Measurements from ENCODE around the gene SMOC2. TPM values are rescaled to one million over a fixed set of nuclear protein-coding genes. Genes with fewer than 3 reads are reported as not detected.

SMOC2 gene
- total RNA-seq, 6 experiments from 2014 or later: 0.42 to 3.5 (median 1.2) TPM

DNA sequence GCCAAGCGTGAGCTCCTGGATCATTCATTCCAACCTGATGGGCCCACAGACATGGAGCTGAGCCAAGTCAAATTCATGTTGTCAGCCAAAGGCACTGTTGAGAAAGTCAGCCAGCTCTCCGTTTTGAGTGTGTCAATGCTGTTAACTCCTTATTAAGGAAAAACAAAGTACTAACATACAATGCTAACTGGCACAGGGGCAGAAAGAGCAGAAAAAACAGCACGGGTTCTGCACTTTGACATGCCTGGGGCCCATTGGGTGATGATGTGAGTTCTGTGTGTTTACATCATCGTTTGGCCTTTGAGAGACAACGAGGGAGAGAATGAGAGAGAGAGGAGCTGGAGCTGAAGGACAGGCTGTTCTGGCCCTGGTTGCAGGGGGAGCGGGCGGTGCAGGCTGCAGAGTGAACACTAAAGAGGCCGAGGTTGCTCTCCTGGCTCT, 85.9 kb downstream of the SMOC2 start:
- intact Hi-C loops (cut with DNase I): no loop called here

DNA sequence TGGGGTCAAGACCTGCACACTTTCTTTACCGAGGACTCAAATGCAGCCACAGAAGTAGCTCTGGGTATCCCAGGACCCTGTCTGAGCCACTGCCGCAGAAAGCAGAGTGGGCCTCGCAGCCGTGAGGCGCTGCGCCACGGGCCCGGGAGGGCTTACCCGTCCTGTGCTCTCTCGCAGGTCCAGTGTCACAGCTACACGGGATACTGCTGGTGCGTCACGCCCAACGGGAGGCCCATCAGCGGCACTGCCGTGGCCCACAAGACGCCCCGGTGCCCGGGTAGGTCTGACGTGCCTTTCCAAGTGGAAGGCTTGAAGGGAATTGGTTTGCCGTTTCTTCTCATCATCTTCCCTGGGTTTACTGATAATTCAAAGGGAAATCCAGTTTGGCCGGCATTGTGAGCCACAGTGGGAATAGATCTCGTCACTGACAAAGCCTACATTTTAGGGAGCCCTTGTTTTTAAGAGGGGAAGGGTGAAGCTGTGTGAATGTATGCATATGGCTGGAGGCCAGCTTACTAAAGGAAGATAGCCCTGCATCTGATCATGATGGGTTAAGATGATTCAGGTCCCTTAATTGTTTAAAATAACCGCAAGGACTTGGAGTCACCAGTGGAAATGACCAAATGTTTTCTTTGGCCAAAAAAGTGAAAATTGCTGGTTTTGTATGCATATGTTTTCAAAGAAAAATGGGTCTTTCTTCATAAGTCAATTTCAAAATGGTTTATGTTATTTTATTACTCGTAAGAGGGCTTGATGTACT, 86.6 kb downstream of the SMOC2 start:
- Histone ChIP-seq H3K9me3 (no peaks in the 10 kb centered on the region), H3K36me3 (no peaks in the 10 kb centered on the region), H3K4me1 (no peaks in the 10 kb centered on the region), H3K4me3 (no peak overlapping the region), H3K27ac (no peak overlapping the region), H3K27me3 (no peaks in the 10 kb centered on the region)
- ATAC-seq (peak in 1 of 4 donors; percentile 13), DNase-seq (no peak)
- 55% methylated on average over 7 of the region's 25 CpGs for WGBS (ENCODE audit: insufficient coverage, low coverage, low lambda C conversion rate, missing lambda C conversion rate)
- no peak for TF ChIP-seq POLR2A (IDR thresholded peaks at IDR 0.05)
- TF ChIP-seq, protein P1, sequence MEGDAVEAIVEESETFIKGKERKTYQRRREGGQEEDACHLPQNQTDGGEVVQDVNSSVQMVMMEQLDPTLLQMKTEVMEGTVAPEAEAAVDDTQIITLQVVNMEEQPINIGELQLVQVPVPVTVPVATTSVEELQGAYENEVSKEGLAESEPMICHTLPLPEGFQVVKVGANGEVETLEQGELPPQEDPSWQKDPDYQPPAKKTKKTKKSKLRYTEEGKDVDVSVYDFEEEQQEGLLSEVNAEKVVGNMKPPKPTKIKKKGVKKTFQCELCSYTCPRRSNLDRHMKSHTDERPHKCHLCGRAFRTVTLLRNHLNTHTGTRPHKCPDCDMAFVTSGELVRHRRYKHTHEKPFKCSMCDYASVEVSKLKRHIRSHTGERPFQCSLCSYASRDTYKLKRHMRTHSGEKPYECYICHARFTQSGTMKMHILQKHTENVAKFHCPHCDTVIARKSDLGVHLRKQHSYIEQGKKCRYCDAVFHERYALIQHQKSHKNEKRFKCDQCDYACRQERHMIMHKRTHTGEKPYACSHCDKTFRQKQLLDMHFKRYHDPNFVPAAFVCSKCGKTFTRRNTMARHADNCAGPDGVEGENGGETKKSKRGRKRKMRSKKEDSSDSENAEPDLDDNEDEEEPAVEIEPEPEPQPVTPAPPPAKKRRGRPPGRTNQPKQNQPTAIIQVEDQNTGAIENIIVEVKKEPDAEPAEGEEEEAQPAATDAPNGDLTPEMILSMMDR (IDR thresholded peaks at IDR 0.05): no peak
- intact Hi-C loops (cut with DNase I): no loop called here

More for the DNA sequence above, 85.9 kb downstream of the SMOC2 start:
- TF ChIP-seq POLR2A (IDR thresholded peaks at IDR 0.05): no peak
- TF ChIP-seq, protein P1 (IDR thresholded peaks at IDR 0.05): no peak
- H3K4me3 ChIP-seq: no peak overlapping the region
- DNase-seq: no peak
- no peaks in the 10 kb centered on the region for H3K9me3 ChIP-seq
- WGBS (ENCODE audit: insufficient coverage, low coverage, low lambda C conversion rate, missing lambda C conversion rate): 30% methylated on average over 5 of the region's 8 CpGs
- no peaks in the 10 kb centered on the region for H3K4me1 ChIP-seq
- no peaks in the 10 kb centered on the region for H3K36me3 ChIP-seq
- no peak overlapping the region for H3K27ac ChIP-seq
- H3K27me3 ChIP-seq: no peaks in the 10 kb centered on the region
- peak in 3 of 4 donors; percentile 23 to 58 (median 42) for ATAC-seq

DNA sequence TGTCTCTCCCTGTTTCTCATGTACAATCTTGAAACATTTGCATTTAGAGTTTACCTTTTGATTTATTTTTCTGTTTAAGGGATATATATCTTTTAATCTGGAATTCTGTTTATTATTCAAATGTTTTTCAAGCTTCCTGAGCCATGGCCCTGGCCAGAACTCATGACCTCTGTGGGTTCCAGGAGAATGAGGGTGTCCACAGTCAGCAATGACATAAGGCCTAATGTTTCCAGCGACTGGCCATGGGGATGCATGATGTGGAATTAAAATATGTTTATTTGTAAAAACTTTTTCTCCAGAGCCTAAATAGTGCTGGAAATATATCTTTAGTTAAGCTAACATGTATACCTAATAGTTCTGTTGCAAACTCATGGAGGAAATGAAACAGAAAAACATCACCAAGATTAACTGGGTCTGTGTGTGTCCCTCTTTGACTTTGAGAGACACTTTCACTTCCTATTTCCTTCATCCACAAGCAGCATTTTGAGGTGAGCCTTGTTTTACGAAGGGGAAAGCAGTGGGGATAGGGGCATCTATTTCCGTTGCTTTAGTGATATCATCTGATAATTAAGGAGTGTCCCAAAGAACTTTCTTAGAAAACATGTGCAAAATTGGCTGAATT, 87.6 kb downstream of the SMOC2 start:
- Histone ChIP-seq H3K36me3 (no peaks in the 10 kb centered on the region), H3K27ac (no peak overlapping the region), H3K4me1 (no peaks in the 10 kb centered on the region), H3K9me3 (no peaks in the 10 kb centered on the region), H3K4me3 (no peak overlapping the region), H3K27me3 (no peaks in the 10 kb centered on the region)
- 75% methylated on average over 3 of the region's 3 CpGs for WGBS (ENCODE audit: insufficient coverage, low coverage, low lambda C conversion rate, missing lambda C conversion rate)
- TF ChIP-seq, protein P1 (IDR thresholded peaks at IDR 0.05): no peak
- no peak for TF ChIP-seq POLR2A (IDR thresholded peaks at IDR 0.05)
- intact Hi-C loops (cut with DNase I): no loop called here
- no peak for DNase-seq
- no peak for ATAC-seq

DNA sequence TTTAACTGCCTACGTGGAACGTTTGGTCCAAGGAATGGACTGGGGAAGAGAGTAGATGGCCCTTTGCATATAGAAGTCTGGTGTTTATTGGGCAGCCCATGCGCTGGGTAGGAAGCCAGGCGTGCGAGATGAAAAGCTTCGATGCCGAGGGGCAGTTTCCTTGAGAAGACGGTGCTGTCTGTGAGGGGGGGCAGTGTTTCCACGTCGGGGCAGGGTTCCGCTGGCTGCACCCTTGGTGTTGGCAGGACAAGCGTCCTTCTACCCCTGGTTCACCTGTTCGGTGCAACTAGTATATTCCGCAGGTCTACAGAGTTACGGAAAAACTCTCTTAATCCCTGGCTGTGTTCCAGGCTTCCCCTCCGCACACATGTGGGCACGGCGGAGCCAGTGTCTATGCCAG, 88.2 kb downstream of the SMOC2 start:
- H3K27ac ChIP-seq: no peak overlapping the region
- no peak overlapping the region for H3K4me3 ChIP-seq
- H3K4me1 ChIP-seq: no peaks in the 10 kb centered on the region
- 87% methylated on average over 7 of the region's 18 CpGs for WGBS (ENCODE audit: insufficient coverage, low coverage, low lambda C conversion rate, missing lambda C conversion rate)
- no peaks in the 10 kb centered on the region for H3K36me3 ChIP-seq
- TF ChIP-seq, protein P1 (IDR thresholded peaks at IDR 0.05): no peak
- no peak for TF ChIP-seq POLR2A (IDR thresholded peaks at IDR 0.05)
- ATAC-seq (no peak), DNase-seq (no peak)
- no peaks in the 10 kb centered on the region for H3K27me3 ChIP-seq
- intact Hi-C loops (cut with DNase I): no loop called here
- no peaks in the 10 kb centered on the region for H3K9me3 ChIP-seq
